ENCODE data around the gene TAF4.
A peak's percentile ranks its signal among the peaks of the same experiment; 100 is the strongest.
"Not testable (repeated sequence)": the region's sequence is repeated elsewhere in the genome, so short reads cannot be mapped to it uniquely, and the experiment has no call there.

Gene TAF4

DNA sequence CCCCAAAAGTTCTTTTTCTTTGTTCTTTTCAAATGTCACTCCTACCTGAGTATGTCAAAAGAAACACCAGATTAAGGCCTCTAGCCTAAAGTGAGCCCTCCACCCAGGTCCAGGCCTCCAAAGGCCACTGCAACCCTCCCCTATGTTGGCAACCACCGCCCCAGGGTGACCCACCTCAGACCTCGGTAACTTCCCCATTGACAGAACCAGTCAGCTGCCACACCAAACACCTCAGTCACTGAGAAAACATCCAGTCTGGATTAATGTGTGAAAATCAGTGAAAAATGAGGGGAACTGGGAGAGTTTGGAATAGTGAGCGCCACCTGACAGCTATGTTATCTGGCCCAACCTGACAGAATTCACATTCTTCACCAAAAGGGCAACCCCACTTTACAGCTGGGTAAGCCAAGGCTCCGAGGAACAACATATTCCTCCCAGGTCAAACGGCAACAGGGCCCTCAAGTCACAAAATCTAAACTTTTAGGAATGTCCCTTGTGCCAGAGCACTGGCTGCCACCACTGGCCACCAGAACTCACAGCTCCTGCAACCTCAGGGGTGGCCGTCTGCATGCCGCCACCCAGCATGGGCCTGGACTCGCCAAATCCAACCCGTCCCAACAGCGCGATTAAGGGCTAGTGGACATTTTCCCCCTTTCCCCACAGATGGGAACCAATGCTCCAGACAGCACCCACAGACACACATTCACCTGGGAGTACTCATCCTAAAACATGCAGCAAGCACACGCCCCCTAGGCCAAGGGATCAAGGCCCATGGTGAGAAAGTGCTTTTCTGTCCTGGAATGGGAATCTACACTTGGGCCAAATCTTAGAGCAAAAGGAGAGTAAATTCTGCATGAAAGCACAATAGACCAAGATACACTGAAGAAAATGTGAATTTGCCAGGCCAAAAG lies 4.8 kb downstream of the TAF4 start:
- no peak for ATAC-seq (replicated peaks; ENCODE audit: extremely low read depth, poor library complexity, severe bottlenecking)
- Mint-ChIP-seq H3K4me1 (peaks cover 58% of the 10 kb centered on the region), H3K36me3 (ENCODE audit: insufficient read depth) (peaks cover 14% of the 10 kb centered on the region), H3K27me3 (no peaks in the 10 kb centered on the region), H3K9me3 (no peaks in the 10 kb centered on the region), H3K27ac (ENCODE audit: low read depth) (peak overlapping the region; percentile 46), H3K4me3 (no peak overlapping the region)
- no peak for DNase-seq (ENCODE audit: low spot score in 2 of 2)

DNA sequence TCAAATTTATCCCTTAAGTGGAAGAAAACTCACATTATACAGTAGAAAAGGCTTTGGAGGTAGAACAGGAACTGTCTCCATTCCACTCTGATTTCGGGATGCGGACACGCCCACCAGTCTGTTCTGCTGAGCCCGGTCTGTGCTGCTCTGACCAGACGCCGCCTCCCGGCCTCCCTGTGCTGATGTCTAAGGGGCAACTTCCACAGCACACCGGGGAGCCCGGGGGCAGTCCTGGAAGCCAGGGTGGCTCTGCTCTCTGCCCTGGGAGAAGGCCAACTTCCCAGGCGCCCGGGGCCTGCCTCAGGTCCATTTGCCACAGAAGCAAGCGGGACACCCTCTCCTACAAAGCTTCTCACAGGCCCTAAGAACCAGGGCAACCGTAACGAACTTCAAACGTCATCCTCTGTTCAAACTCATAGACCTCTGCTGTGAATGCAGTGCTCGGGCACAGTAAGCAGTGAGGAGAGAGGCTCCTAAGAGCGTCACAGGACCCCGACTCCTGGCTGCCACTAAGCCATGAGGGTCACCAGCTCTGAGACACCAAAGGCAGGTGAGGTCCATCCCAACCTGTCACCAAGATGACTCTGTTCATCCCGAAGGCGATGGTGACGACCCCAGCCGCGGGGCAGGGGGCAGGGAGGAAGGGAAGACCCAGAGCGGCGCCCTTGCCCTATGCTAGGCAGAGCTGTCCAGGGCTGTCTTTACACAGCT lies 5.6 kb downstream of the TAF4 start:
- DNase-seq (ENCODE audit: low spot score in 2 of 2) (no peak), ATAC-seq (replicated peaks; ENCODE audit: extremely low read depth, poor library complexity, severe bottlenecking) (no peak)
- H3K36me3 Mint-ChIP-seq (ENCODE audit: insufficient read depth), result peaks cover 12% of the 10 kb centered on the region
- H3K4me3 Mint-ChIP-seq, result no peak overlapping the region
- peaks cover 66% of the 10 kb centered on the region for H3K4me1 Mint-ChIP-seq
- H3K27ac Mint-ChIP-seq (ENCODE audit: low read depth), result peak overlapping the region; percentile 46
- H3K9me3 Mint-ChIP-seq, result no peaks in the 10 kb centered on the region
- H3K27me3 Mint-ChIP-seq, result no peaks in the 10 kb centered on the region

DNA sequence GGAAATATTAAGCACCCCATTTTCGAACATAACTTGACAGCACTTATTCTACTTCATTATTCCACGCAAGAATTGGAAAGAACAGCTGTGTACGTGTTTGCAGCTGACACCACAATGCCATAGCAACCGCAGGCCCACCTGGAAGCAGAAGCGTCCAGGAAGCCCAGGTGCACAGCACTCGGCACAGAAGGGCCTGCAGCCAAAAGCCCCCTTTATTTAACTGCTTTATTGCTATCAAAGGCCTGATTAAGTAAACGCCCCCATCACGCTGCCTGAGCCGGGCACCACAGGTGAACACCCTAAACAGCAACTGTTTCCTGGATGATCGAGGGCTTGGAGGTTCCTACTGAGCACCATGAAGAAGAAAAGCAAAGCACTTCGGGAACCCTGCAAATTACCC lies 6.3 kb downstream of the TAF4 start:
- no peak for ATAC-seq (replicated peaks; ENCODE audit: extremely low read depth, poor library complexity, severe bottlenecking)
- Mint-ChIP-seq H3K9me3 (no peaks in the 10 kb centered on the region), H3K27me3 (no peaks in the 10 kb centered on the region), H3K4me3 (no peak overlapping the region), H3K4me1 (peaks cover 73% of the 10 kb centered on the region), H3K27ac (ENCODE audit: low read depth) (peak overlapping the region; percentile 64), H3K36me3 (ENCODE audit: insufficient read depth) (peaks cover 12% of the 10 kb centered on the region)
- no peak for DNase-seq (ENCODE audit: low spot score in 2 of 2)

DNA sequence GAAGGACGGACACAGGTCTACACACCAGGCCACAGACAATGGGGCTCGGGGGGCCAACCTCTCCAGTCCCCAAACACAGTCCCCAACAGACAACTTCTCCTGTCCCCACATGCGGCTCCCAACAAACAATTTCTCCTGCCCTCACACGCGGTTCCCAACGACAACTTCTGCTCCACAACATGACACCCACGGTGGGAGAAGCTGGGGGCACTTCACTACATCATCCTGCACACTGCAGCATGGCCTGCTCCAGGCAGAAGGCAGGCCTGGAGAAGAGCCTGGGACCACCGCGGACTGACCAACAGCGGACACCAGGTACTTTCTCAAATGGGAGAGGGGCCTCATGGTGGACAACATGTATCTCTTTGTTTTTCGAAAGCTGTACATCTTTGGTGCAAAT lies 6.7 kb downstream of the TAF4 start:
- Mint-ChIP-seq H3K4me3 (no peak overlapping the region), H3K36me3 (ENCODE audit: insufficient read depth) (peaks cover 10% of the 10 kb centered on the region), H3K27ac (ENCODE audit: low read depth) (peak overlapping the region; percentile 64), H3K9me3 (no peaks in the 10 kb centered on the region), H3K27me3 (no peaks in the 10 kb centered on the region), H3K4me1 (peaks cover 76% of the 10 kb centered on the region)
- ATAC-seq (replicated peaks; ENCODE audit: extremely low read depth, poor library complexity, severe bottlenecking) (no peak), DNase-seq (ENCODE audit: low spot score in 2 of 2) (no peak)

DNA sequence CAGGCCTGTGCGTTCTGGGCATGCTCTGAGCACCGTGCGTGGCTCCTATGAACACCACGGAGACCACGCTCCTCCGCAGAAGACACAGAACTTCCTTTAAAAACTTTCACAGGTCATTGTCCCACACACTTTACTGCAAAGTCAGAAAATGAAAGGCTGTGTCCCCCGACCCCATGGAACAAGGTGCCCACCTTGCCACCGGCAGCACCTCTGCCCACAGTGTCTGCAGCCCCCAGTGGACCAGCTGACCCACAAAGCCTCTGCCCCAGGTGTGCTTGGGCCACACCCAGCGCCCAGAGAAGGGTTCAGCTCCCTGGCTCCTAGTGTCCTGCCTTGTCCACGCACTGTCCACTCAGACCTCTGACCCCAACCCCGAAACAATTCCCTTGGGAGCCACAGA lies 8.7 kb downstream of the TAF4 start:
- H3K9me3 Mint-ChIP-seq, result no peaks in the 10 kb centered on the region
- H3K4me1 Mint-ChIP-seq, result peaks cover 70% of the 10 kb centered on the region
- DNase-seq (ENCODE audit: low spot score in 2 of 2) (no peak), ATAC-seq (replicated peaks; ENCODE audit: extremely low read depth, poor library complexity, severe bottlenecking) (no peak)
- H3K4me3 Mint-ChIP-seq, result no peak overlapping the region
- H3K36me3 Mint-ChIP-seq (ENCODE audit: insufficient read depth), result peaks cover 3% of the 10 kb centered on the region
- no peak overlapping the region for H3K27ac Mint-ChIP-seq (ENCODE audit: low read depth)
- H3K27me3 Mint-ChIP-seq, result no peaks in the 10 kb centered on the region

DNA sequence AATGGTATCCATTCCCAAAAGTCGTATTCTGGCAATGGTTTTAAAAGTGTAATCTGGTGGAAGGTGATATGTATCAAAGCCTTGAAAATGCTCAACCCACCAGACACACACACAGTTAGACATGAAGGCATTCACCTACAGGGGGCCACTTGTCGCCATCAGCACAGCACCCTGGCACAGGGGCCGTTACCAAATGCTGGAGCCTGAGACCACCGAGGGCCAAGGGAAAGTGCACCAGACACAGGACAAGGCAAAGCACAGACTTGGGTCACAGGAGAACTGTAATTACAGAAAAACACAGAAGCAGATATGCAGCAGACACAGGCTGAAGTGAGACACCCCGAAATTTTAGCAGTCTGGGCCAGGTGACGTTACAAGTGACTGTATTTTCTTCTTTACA lies 9.3 kb downstream of the TAF4 start:
- Mint-ChIP-seq H3K36me3 (ENCODE audit: insufficient read depth) (peaks cover 3% of the 10 kb centered on the region), H3K27ac (ENCODE audit: low read depth) (no peak overlapping the region), H3K4me3 (no peak overlapping the region)

DNA sequence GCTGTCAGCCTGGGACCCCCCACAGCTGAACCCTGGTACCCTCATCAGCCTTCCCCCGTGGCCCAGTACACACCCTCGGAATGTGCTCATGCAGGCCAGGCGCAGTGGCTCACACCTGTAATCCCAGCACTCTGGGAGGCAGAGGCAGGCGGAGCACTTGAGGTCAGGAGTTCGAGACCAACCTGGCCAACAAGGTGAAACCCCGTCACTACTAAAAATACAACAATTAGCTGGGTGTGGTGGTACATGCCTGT lies 9.9 kb downstream of the TAF4 start:
- ATAC-seq (replicated peaks; ENCODE audit: extremely low read depth, poor library complexity, severe bottlenecking); H3K4me3 Mint-ChIP-seq; H3K27me3 Mint-ChIP-seq; H3K9me3 Mint-ChIP-seq; H3K27ac Mint-ChIP-seq (ENCODE audit: low read depth); DNase-seq (ENCODE audit: low spot score in 2 of 2); H3K36me3 Mint-ChIP-seq (ENCODE audit: insufficient read depth): not testable (repeated sequence)
- H3K4me1 Mint-ChIP-seq, result peaks cover 69% of the 10 kb centered on the region

More for the DNA sequence above, 9.3 kb downstream of the TAF4 start:
- DNase-seq (ENCODE audit: low spot score in 2 of 2) (no peak), ATAC-seq (replicated peaks; ENCODE audit: extremely low read depth, poor library complexity, severe bottlenecking) (no peak)
- Mint-ChIP-seq H3K27me3 (no peaks in the 10 kb centered on the region), H3K9me3 (no peaks in the 10 kb centered on the region), H3K4me1 (peaks cover 70% of the 10 kb centered on the region)

DNA sequence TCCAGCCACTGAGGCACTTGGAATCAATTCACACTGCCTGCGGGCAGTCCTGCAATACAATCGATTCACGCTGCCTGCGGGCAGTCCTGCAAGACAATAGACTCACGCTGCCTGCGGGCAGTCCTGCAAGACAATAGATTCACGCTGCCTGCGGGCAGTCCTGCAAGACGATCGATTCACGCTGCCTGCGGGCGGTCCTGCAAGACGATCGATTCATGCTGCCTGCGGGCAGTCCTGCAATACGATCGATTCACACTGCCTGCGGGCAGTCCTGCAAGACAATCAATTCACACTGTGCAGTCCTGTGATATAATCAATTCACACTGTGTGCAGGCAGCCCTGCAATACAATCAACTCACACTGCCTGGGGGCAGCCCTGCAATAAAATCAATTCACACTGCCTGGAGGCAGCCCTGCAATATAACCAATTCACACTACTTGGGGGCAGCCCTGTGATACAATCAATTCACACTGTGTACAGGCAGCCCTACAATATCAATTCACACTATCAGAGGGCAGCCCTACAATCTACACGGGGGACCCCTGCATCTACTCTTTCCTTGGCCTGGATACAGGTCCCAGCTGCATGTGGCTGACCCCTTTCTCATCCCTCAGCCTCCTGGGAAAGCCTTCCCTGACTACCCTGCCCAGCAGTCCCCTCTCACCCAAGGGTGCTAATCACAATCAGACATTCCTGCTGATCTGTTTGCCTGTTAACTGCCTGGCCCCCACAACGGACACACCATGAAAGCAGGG lies 10.4 kb downstream of the TAF4 start:
- no peak for DNase-seq (ENCODE audit: low spot score in 2 of 2)
- Mint-ChIP-seq H3K27me3 (no peaks in the 10 kb centered on the region), H3K4me1 (peaks cover 69% of the 10 kb centered on the region), H3K36me3 (ENCODE audit: insufficient read depth) (peaks cover 3% of the 10 kb centered on the region), H3K27ac (ENCODE audit: low read depth) (peak overlapping the region; percentile 53), H3K9me3 (no peaks in the 10 kb centered on the region), H3K4me3 (no peak overlapping the region)
- no peak for ATAC-seq (replicated peaks; ENCODE audit: extremely low read depth, poor library complexity, severe bottlenecking)

DNA sequence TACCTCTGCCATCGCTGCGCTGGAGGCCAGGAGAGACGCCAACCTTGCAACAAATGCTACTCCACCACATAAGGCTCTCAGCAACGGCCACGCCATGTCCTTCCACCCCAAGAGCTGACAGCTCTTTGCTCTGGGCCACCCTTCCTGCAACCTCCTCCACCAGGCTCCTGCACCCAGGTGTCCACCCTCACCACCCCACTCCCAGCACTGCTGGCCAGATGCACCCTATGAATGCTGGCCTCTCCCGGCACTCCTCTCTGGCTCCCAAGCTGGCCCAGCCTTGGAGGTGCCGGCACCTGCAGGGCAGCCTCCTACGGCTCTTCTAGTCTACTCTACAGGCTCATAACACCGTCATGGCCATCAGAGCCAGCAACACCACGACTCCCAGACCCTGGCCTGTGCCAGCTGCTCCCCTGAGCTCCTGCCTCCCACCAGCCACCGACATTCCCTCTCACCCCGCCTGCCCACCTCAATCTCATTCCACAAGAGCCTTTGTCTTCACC lies 11.2 kb downstream of the TAF4 start:
- H3K4me1 Mint-ChIP-seq, result peaks cover 69% of the 10 kb centered on the region
- DNase-seq (ENCODE audit: low spot score in 2 of 2), result no peak
- H3K36me3 Mint-ChIP-seq (ENCODE audit: insufficient read depth), result peaks cover 3% of the 10 kb centered on the region
- ATAC-seq (replicated peaks; ENCODE audit: extremely low read depth, poor library complexity, severe bottlenecking), result no peak
- no peaks in the 10 kb centered on the region for H3K9me3 Mint-ChIP-seq
- H3K27ac Mint-ChIP-seq (ENCODE audit: low read depth), result peak overlapping the region; percentile 53
- no peaks in the 10 kb centered on the region for H3K27me3 Mint-ChIP-seq
- peak overlapping the region; percentile 29 for H3K4me3 Mint-ChIP-seq

DNA sequence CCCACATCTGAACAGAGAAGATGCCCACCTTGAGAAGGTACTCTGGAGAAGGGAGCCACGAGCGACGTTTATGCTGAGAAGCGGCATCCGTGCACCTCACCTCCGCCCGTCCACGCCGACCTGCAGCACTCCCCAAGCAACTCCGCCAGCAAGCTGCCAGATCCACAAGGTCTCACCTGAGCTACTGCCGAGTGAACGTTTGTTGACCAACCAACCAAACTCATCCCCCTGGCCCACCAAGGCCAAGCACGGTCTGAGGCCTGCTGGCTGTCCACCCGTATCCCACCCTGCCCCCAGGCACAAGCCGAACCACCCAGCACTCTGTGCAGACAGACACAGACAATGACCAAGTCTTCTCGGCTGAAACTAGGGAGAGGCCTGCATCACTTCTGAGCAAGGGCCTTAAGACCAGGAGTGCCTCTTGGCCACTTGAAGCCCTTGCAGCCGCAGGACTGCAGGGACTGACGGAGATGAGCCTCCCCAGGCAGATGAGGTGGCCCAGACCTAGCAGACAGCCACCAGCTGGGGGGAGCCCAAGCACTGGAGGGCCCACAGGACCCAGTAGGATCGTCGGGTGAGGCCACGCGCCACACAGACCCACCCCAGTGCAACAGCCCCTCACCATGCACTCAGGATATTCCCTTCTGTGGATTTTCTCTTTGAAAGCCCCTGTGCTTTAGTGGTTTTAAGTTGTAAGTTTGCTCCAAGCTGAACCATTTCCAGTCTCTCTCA lies 12.1 kb downstream of the TAF4 start:
- peaks cover 3% of the 10 kb centered on the region for H3K36me3 Mint-ChIP-seq (ENCODE audit: insufficient read depth)
- H3K9me3 Mint-ChIP-seq, result no peaks in the 10 kb centered on the region
- ATAC-seq (replicated peaks; ENCODE audit: extremely low read depth, poor library complexity, severe bottlenecking) (no peak), DNase-seq (ENCODE audit: low spot score in 2 of 2) (no peak)
- no peak overlapping the region for H3K4me3 Mint-ChIP-seq
- H3K27me3 Mint-ChIP-seq, result no peaks in the 10 kb centered on the region
- H3K27ac Mint-ChIP-seq (ENCODE audit: low read depth), result peak overlapping the region; percentile 53
- H3K4me1 Mint-ChIP-seq, result peaks cover 71% of the 10 kb centered on the region

DNA sequence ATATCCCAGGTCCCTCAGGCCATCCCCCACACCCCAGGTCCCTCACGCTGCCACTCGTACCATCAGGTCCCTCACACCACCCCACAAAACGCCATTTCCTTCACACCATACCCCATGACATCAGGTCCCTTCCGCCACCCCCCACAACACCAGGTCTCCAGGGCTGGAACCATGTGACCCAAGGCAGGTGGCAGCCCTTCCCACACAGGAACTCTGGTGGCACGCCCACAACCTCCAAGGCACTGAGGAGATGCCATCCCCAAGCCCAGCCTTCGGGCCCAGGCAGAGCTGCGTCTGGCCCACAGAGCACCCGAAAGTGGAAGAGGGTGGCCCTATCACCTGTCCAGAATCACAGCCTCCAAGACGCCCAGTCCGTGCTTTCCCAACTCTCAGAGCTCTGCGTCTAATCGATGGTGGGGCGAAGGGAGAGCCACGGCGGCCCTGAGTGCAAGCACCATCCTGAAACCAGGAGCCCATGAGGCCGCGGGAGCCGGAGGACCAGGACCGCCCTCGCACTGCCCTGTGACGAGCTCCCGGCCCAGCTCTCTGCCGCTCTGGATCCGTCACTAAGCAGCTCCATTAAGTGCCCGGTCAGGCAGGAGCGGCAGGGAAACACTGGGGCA lies 12.7 kb downstream of the TAF4 start:
- DNase-seq (ENCODE audit: low spot score in 2 of 2) (no peak), ATAC-seq (replicated peaks; ENCODE audit: extremely low read depth, poor library complexity, severe bottlenecking) (no peak)
- Mint-ChIP-seq H3K4me3 (no peak overlapping the region), H3K27me3 (no peaks in the 10 kb centered on the region), H3K4me1 (peaks cover 73% of the 10 kb centered on the region), H3K9me3 (no peaks in the 10 kb centered on the region), H3K36me3 (ENCODE audit: insufficient read depth) (peaks cover 3% of the 10 kb centered on the region), H3K27ac (ENCODE audit: low read depth) (peak overlapping the region; percentile 51)

Data from central memory CD8-positive, alpha-beta T cell (primary cell).